IPS-18c (cell line): ENCODE data around the gene SPG11.
"Not testable (repeated sequence)": the region's sequence is repeated elsewhere in the genome, so short reads cannot be mapped to it uniquely, and the experiment has no call there.

Experiments
- H3K4me3 ChIP-seq: 2 replicates; pipeline ENCODE4 v1.7.0; 2013; ENCODE audit warnings: low read depth, mild to moderate bottlenecking, low read length, moderate library complexity; ENCODE audit not compliant: insufficient read depth
- H3K9me3 ChIP-seq: one replicate; pipeline ENCODE4 v1.6.1; 2013; ENCODE audit warnings: mild to moderate bottlenecking, low read length, moderate library complexity; ENCODE audit not compliant: control insufficient read depth, insufficient read depth

SPG11 gene

GRCh38 chr15:44689318-44689717 lies 25.9 kb upstream of the SPG11 start:
- not testable (repeated sequence) for H3K9me3 ChIP-seq

GRCh38 chr15:44682809-44683682 lies 19.6 kb upstream of the SPG11 start:
- H3K9me3 ChIP-seq, H3K4me3 ChIP-seq: not testable (repeated sequence)

More at GRCh38 chr15:44689318-44689717, 25.9 kb upstream of the SPG11 start:
- H3K4me3 ChIP-seq: not testable (repeated sequence)

- Histone ChIP-seq H3K9me3 (no peaks in the 10 kb centered on the region), H3K4me3 (no peak overlapping the region)
Measured at GRCh38 chr15:44682211-44682610, 18.7 kb upstream of the SPG11 start.

GRCh38 chr15:44676676-44677075 lies 13.2 kb upstream of the SPG11 start:
- Histone ChIP-seq H3K9me3 (peaks cover 4% of the 10 kb centered on the region), H3K4me3 (no peak overlapping the region)

GRCh38 chr15:44675911-44676310 lies 12.4 kb upstream of the SPG11 start:
- Histone ChIP-seq H3K4me3 (no peak overlapping the region), H3K9me3 (peaks cover 4% of the 10 kb centered on the region)

GRCh38 chr15:44673639-44674038 lies 10.2 kb upstream of the SPG11 start:
- Histone ChIP-seq H3K9me3 (peaks cover 4% of the 10 kb centered on the region), H3K4me3 (no peak overlapping the region)

GRCh38 chr15:44670087-44670950 lies 6.9 kb upstream of the SPG11 start:
- no peak overlapping the region for H3K4me3 ChIP-seq
- peaks cover 4% of the 10 kb centered on the region for H3K9me3 ChIP-seq

- Histone ChIP-seq H3K4me3 (no peak overlapping the region), H3K9me3 (peaks cover 4% of the 10 kb centered on the region)
Measured at GRCh38 chr15:44668921-44669320, 5.5 kb upstream of the SPG11 start.

- Histone ChIP-seq H3K4me3 (no peak overlapping the region), H3K9me3 (no peaks in the 10 kb centered on the region)
Measured at GRCh38 chr15:44667039-44667360, 3.5 kb upstream of the SPG11 start.

- no peaks in the 10 kb centered on the region for H3K9me3 ChIP-seq
- no peak overlapping the region for H3K4me3 ChIP-seq
Measured at GRCh38 chr15:44666210-44667038, 3.0 kb upstream of the SPG11 start.

GRCh38 chr15:44662478-44663409 lies 718 bp downstream of the SPG11 start:
- Histone ChIP-seq H3K4me3 (peak overlapping the region; percentile 98), H3K9me3 (no peaks in the 10 kb centered on the region)

GRCh38 chr15:44661576-44661975 lies 1.9 kb downstream of the SPG11 start:
- H3K9me3 ChIP-seq: no peaks in the 10 kb centered on the region
- H3K4me3 ChIP-seq: no peak overlapping the region

GRCh38 chr15:44659056-44659455 lies 4.4 kb downstream of the SPG11 start:
- Histone ChIP-seq H3K4me3 (no peak overlapping the region), H3K9me3 (no peaks in the 10 kb centered on the region)

- no peaks in the 10 kb centered on the region for H3K9me3 ChIP-seq
- H3K4me3 ChIP-seq: no peak overlapping the region
Measured at GRCh38 chr15:44657378-44657777, 6.1 kb downstream of the SPG11 start.

GRCh38 chr15:44656913-44657312 lies 6.5 kb downstream of the SPG11 start:
- Histone ChIP-seq H3K9me3 (no peaks in the 10 kb centered on the region), H3K4me3 (no peak overlapping the region)

- Histone ChIP-seq H3K4me3 (no peak overlapping the region), H3K9me3 (no peaks in the 10 kb centered on the region)
Measured at GRCh38 chr15:44656298-44656697, 7.2 kb downstream of the SPG11 start.
